SJSA1 (cell line): ENCODE results near the gene PAMR1. TPM values are rescaled to one million over a fixed set of nuclear protein-coding genes. Genes with fewer than 3 reads are reported as not detected.

Experiments
- DNase-seq, 2 experiments: peaks; one replicate each; pipeline ENCODE4 v3.0.0-alpha.2; 2015 to 2020; ENCODE audit warnings: low spot score in 2 of 2, low read depth in 1 of 2
- H3K27ac ChIP-seq: fragments of 250-450 bp; sonication (Bioruptor Pico); 2 replicates; pipeline ENCODE4 v1.5.1; 2020; ENCODE audit warnings: mild to moderate bottlenecking, moderate library complexity
- H3K27me3 ChIP-seq: fragments of 250-450 bp; sonication (Bioruptor Pico); replicated peaks from 2 replicates; pipeline ENCODE4 v1.5.1; 2020; ENCODE audit warnings: mild to moderate bottlenecking, moderate library complexity
- H3K36me3 ChIP-seq: fragments of 250-450 bp; sonication (Bioruptor Pico); 2 replicates; pipeline ENCODE4 v1.5.1; 2020; ENCODE audit warnings: mild to moderate bottlenecking
- H3K4me1 ChIP-seq: fragments of 250-450 bp; sonication (Bioruptor Pico); replicated peaks from 2 replicates; pipeline ENCODE4 v1.6.1; 2021; ENCODE audit warnings: mild to moderate bottlenecking
- H3K4me3 ChIP-seq: fragments of 250-450 bp; sonication (Bioruptor Pico); 2 replicates; pipeline ENCODE4 v1.5.1; 2020; ENCODE audit warnings: mild to moderate bottlenecking
- H3K9me3 ChIP-seq: fragments of 250-450 bp; sonication (Bioruptor Pico); replicated peaks from 2 replicates; pipeline ENCODE4 v1.5.1; 2020; ENCODE audit warnings: mild to moderate bottlenecking
- total RNA-seq: library from RNA; depleted of rRNA; stranded (reverse); fragments of >200 nt; shearing (Covaris generic); gene quantifications from 2 replicates; pipeline ENCODE4 v1.2.3, GENCODE V29; 2014; rRNA removed

The PAMR1 gene, protein sequence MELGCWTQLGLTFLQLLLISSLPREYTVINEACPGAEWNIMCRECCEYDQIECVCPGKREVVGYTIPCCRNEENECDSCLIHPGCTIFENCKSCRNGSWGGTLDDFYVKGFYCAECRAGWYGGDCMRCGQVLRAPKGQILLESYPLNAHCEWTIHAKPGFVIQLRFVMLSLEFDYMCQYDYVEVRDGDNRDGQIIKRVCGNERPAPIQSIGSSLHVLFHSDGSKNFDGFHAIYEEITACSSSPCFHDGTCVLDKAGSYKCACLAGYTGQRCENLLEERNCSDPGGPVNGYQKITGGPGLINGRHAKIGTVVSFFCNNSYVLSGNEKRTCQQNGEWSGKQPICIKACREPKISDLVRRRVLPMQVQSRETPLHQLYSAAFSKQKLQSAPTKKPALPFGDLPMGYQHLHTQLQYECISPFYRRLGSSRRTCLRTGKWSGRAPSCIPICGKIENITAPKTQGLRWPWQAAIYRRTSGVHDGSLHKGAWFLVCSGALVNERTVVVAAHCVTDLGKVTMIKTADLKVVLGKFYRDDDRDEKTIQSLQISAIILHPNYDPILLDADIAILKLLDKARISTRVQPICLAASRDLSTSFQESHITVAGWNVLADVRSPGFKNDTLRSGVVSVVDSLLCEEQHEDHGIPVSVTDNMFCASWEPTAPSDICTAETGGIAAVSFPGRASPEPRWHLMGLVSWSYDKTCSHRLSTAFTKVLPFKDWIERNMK
- 57.4 and 57.6 TPM in 2 replicates for total RNA-seq

DNA sequence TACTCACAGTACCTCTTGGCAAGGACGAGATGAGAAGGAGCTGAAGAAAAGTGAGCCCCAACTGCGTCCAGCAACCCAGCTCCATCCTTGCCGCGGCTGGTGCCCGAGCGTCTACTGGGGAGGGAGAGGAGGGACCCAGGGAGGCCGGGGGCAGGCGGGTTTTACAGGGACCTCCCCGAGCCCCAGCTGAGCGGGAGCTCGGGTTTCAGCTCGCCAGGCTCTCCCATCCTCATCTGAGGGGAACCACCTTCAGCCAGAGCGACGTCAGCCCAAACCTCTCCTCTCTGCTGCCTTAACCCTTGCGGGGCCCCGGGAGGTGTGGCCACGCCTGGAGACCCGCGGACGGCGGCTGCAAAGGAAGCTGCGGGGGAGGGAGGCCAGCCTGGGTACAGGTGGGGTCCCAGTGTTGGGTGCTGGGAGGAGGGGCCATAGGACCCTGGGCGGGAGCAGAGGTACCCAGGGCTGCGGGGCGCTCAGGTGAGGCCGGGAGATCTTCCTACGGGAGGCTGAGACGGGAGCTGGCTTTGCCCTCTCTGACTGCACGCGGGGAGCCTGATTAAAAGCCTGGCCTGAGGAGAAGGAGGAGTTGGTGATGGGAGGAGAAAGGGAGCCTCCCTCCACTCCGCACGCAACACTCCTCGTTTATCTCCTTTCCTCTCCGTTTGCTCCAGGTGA, at the start of gene PAMR1:
TSS of gene PAMR1 (minus strand) at position 116 of the 675 bp plus-strand sequence. CDS start at position 85, 31 bp downstream.
- DNase-seq: peak; percentile 53 to 65
- Histone ChIP-seq H3K27ac (peak within 1 kb of the TSS; percentile 9; the same call in 1 of the 2 replicates), H3K9me3 (no peaks in the 10 kb centered on the region), H3K36me3 (no peaks in the 10 kb centered on the region), H3K27me3 (no peaks in the 10 kb centered on the region), H3K4me3 (peak within 1 kb of the TSS; percentile 44), H3K4me1 (peaks cover 63% of the 10 kb centered on the region)

DNA sequence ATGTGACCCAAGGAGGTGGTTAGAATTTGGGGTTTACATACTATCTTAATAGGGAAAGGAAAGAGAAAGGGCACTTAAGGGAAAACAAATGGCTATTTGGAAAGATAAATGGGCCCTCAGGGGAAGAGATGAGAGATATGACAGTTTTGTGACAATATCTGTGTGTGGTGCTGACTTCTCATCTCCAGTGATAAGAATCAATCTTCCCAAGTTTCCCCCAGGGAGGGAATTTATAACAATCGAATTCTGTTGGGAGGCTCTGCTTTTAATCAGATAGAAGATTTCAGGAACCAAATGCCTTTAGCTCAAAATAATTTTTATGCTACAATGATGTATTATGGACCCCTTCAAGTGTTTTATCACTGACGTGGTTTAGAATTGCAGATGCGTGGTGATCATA, 46.3 kb upstream of the PAMR1 start:
- Histone ChIP-seq H3K27me3 (no peaks in the 10 kb centered on the region), H3K4me3 (no peak overlapping the region), H3K36me3 (no peaks in the 10 kb centered on the region), H3K9me3 (no peaks in the 10 kb centered on the region), H3K27ac (no peak overlapping the region), H3K4me1 (no peaks in the 10 kb centered on the region)
- DNase-seq: no peak

DNA sequence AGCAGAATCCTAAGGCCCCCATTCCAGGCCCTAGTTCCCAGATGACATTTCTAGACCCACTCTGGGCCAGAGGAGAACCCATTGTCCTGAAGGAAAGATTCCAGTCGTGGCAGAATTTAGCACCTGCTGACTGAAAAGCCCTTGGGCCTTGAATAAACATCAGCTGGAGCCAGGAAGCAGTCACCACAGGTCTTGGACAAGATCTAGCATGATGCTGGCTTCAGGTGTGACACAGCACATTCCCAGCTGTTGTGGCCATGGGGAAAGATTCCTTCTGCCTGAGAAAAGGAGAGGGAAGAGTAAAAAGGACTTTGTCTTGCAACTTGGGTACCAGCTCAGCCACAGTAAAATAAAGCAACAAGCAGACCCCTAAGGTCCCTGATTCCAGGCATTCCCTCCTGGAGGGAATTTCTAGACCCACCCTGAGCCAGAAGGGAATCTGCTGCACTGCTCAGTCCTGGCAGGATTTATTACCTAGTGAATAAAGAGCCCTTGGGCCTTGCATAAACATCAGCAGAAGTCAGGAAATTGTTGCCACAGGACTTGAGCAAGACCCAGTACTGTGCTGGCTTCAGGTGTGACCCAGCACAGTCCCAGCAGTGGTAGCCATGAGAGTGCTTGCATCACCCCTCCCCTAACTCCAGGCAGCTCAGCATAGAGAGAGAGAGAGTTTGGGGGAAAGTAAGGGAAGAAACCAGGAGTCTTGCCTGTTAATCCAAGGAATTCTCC, 42.5 kb upstream of the PAMR1 start:
- Histone ChIP-seq H3K27ac (no peak overlapping the region), H3K36me3 (no peaks in the 10 kb centered on the region), H3K9me3 (no peaks in the 10 kb centered on the region), H3K27me3 (no peaks in the 10 kb centered on the region), H3K4me3 (no peak overlapping the region), H3K4me1 (no peaks in the 10 kb centered on the region)
- no peak for DNase-seq

DNA sequence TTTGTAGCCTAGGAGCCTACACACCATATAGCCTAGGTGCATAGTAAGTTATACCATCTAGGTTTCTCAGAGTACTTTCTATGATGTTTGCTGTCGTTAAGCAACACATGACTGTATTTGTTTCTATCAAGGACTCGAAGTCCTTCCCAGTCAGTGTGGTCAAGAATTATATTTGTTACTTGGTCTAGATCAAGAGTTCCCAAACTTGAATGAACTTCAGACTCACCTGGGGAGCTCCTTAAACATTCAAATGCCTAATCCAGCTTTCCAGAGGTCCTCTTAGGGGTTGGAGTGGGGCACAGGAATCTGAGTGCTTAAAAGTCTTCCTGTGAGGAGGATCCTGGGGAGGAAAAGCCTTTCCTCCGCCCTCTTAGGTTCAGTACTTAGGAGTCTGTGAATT, 41.5 kb upstream of the PAMR1 start:
- Histone ChIP-seq H3K36me3 (no peaks in the 10 kb centered on the region), H3K27me3 (no peaks in the 10 kb centered on the region), H3K4me3 (no peak overlapping the region), H3K27ac (no peak overlapping the region), H3K4me1 (no peaks in the 10 kb centered on the region), H3K9me3 (no peaks in the 10 kb centered on the region)
- DNase-seq: no peak

DNA sequence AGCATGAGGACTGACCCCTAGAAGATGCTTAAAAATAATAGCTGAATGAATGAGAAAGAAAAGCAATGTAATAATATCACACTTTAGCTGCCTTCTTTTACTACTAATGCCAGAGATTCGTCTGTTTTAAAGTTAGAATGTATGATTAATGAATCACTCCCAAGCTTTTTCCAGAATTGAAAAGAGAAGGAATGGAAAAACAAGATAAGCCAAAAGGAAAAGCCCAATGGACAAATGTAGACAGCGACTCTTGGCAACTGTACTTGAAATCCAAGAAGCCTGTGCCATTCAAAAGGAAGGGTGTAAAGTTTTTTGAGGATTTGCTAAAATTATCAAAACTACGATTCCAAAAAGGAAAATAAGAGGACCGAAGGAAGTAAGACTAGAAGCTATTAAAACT, 40.8 kb upstream of the PAMR1 start:
- no peak for DNase-seq
- H3K36me3 ChIP-seq: no peaks in the 10 kb centered on the region
- H3K4me1 ChIP-seq: no peaks in the 10 kb centered on the region
- no peaks in the 10 kb centered on the region for H3K9me3 ChIP-seq
- no peaks in the 10 kb centered on the region for H3K27me3 ChIP-seq
- H3K4me3 ChIP-seq: no peak overlapping the region
- H3K27ac ChIP-seq: no peak overlapping the region

DNA sequence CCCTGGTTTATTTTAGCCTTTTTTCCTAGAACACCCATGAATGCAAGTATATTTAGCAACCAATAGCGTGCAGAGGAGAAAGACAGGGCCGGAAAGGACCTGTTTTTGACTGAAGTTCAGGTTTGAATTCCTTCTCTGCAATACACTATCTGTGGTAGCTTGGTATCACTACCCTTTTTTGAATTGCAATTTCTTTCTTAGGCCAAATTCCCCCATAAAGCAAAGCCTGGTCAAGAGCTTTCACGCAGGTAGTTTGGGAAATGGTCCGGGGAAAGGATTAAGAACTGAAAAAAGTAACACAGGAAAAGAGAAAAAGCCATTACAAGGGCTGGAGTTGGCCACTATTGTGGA, 38.8 kb upstream of the PAMR1 start:
- Histone ChIP-seq H3K4me3 (no peak overlapping the region), H3K9me3 (no peaks in the 10 kb centered on the region), H3K27me3 (no peaks in the 10 kb centered on the region), H3K27ac (no peak overlapping the region), H3K36me3 (no peaks in the 10 kb centered on the region), H3K4me1 (no peaks in the 10 kb centered on the region)
- no peak for DNase-seq

DNA sequence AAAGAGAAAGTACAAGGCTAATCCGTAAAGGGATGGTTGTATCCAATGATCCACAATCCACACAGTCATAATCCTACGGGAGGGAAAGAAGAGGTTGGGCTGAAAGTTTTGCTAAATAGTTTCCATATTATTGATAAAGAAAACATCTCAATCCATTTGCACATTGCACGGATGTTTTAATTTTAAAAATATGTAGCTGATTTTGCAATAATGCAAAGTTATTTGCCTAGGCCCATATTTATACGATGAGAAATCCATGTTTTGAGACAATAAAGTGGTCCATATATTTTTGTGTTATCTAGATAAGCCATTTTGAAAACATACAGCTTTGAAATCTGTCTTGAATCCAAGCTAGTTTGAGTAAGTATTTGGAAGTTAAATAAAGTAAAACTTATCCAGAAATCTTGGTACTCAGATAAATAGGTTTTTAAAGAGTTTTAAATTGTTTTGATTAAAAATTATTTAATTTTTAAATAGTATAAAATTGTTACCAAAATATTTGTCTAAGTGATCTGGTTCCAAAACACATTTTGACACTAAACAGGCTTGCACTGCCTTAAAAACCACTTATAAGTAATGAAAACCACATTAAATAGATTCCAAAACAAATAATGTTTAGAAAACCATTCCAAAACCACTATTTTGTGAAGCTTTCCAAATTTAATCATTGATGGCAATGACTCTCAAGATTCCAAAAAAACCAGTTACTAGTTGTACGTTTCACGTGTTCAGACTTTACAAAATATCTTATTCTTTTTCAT, 38.2 kb upstream of the PAMR1 start:
- Histone ChIP-seq H3K36me3 (no peaks in the 10 kb centered on the region), H3K9me3 (no peaks in the 10 kb centered on the region), H3K27ac (no peak overlapping the region), H3K27me3 (no peaks in the 10 kb centered on the region), H3K4me1 (no peaks in the 10 kb centered on the region), H3K4me3 (no peak overlapping the region)
- DNase-seq: no peak

DNA sequence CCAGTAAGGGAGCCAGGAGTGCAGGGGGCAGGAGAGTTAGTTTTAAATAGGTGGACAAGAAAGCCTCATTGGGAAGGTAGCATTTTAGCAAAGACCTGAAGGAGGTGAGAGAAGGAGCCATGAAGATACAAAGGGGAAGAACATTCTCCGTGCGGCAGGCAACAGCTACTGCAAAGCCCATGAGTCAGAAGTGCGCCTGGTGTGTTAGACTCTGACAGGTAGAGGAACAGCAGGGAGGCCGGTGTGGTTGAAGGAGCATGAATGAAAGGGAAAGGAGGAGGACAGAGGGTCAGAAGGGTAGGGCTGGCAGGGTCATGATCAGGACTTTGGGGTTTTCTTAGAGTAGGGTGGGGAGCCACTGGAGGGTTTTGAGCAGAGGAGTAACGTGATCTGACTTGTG, 34.5 kb upstream of the PAMR1 start:
- Histone ChIP-seq H3K4me3 (no peak overlapping the region), H3K27ac (no peak overlapping the region), H3K27me3 (no peaks in the 10 kb centered on the region), H3K36me3 (no peaks in the 10 kb centered on the region), H3K9me3 (no peaks in the 10 kb centered on the region), H3K4me1 (peaks cover 4% of the 10 kb centered on the region)
- no peak for DNase-seq

DNA sequence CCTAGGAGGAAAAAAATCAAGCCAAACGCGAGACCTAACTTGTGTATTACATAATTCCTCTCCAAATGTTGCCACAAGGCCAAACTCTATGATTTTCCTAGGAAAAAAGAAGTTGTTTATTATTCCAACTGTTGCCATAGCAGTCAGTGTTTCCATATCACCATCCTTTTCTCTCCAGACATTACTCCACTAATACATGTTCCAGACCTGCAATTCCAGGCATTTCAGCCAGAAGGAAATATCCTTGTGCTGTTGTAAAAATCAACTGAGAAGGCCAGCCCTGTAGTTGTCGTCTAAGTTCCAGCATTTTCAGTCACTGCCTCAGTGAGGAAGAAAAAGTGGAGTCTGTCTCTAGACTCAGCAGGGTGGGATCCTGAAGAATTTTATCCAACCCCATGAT, 33.1 kb upstream of the PAMR1 start:
- peak in 1 of 2 experiments; percentile 9 for DNase-seq
- Histone ChIP-seq H3K27me3 (no peaks in the 10 kb centered on the region), H3K27ac (no peak overlapping the region), H3K9me3 (no peaks in the 10 kb centered on the region), H3K4me3 (no peak overlapping the region), H3K4me1 (peaks cover 18% of the 10 kb centered on the region), H3K36me3 (no peaks in the 10 kb centered on the region)

DNA sequence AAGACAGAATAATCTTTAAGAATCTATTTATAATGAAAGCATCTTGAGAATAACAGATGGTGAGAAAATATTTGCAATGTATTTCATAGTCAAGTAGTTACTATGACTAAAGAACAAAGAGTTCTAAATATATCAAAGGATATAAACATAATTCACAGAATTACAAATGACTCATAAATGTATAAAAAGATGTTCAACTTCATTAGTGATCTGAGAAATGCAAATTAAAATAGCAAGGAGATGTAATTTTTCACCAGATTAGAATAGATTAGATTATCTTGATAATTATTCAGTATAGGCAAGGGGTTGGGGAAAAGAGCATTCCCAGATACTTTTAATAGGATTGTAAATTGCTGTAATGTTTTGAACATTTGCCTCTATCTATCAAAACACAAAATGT, 30.1 kb upstream of the PAMR1 start:
- Histone ChIP-seq H3K27ac (no peak overlapping the region), H3K9me3 (no peaks in the 10 kb centered on the region), H3K4me1 (peaks cover 34% of the 10 kb centered on the region), H3K36me3 (no peaks in the 10 kb centered on the region), H3K27me3 (no peaks in the 10 kb centered on the region), H3K4me3 (no peak overlapping the region)
- DNase-seq: no peak

DNA sequence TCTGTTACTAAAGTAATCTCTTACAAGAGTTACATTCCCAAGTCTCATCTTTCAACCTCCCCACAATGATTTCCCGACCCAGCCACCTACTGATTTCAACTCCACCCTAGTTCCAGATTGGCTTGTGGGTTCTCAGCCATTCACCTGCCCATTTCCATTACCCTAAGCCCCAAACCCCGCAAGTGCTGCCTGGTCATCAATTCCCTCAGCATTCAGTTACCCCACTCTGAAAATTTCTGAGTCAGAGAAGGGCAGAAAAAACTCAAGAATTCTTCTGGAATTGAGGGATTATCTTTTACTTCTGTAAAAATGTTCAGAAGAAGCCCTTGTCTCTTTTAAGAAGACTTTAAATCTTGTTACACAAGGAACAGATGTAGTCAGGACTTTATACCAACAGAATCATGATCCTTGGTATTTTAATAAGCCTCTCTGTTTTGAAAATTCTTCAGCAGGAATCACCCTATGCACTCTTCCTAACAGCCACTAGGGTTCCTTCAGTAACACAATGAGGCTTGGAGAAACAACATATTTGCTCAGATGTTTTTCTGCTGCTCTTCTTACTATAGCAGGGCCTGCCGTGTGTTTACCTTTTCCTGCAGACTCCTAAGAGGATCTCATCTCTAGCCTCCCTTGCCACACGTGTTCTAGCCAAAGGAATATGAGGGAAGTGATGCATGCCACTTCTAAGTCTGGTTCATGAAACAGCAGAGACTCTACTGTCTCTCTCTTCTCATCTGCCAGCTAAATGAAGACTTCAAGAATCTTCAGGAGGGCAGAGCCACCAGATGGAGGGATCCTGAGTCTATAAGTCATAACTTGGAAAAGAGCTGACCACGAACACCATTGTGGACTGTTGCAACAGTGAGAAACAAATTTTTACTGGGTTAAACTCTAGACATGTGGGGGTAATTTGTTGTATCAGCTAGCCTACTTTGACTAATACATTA, 29.3 kb upstream of the PAMR1 start:
- DNase-seq: peak in 1 of 2 experiments; percentile 44
- Histone ChIP-seq H3K27ac (peak overlapping the region; percentile 79), H3K9me3 (no peaks in the 10 kb centered on the region), H3K4me3 (no peak overlapping the region), H3K4me1 (peaks cover 41% of the 10 kb centered on the region), H3K36me3 (no peaks in the 10 kb centered on the region), H3K27me3 (no peaks in the 10 kb centered on the region)

DNA sequence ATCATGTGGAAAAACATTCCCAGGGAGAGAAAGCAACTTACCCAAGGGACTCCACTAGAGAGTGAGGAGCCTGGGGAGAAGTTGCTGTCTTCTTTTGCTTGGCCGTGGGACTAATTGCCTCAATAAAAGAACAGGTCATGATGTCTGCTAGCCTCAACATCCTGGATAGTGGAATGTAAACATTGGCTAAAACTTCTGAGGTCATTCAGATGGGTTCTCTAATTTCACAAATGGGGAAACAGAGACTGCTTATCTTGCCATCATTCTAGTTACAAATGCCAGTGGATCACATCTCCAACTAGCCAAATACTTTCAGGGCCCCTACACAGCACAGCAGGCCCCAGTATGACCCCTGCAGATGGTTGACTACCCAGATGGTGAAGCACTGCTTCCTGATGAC, 28.4 kb upstream of the PAMR1 start:
- peak; percentile 56 to 81 for DNase-seq
- H3K27ac ChIP-seq: peak overlapping the region; percentile 79
- H3K36me3 ChIP-seq: no peaks in the 10 kb centered on the region
- H3K4me3 ChIP-seq: no peak overlapping the region
- peaks cover 51% of the 10 kb centered on the region for H3K4me1 ChIP-seq
- no peaks in the 10 kb centered on the region for H3K27me3 ChIP-seq
- no peaks in the 10 kb centered on the region for H3K9me3 ChIP-seq
